Stimulated activated CD4-positive, alpha-beta T cell treated with anti-CD3 and anti-CD28 coated beads, TNF-alpha, amount 100 ng/mL, for 4 hours (primary cell): Measurements from ENCODE around the gene TLN1.

Source experiments
- DNase-seq, 3 experiments: peaks; one replicate each; pipeline ENCODE4 v3.0.0-alpha.2; 2020; ENCODE audit warnings: low read depth in 3 of 3

Gene TLN1

DNA sequence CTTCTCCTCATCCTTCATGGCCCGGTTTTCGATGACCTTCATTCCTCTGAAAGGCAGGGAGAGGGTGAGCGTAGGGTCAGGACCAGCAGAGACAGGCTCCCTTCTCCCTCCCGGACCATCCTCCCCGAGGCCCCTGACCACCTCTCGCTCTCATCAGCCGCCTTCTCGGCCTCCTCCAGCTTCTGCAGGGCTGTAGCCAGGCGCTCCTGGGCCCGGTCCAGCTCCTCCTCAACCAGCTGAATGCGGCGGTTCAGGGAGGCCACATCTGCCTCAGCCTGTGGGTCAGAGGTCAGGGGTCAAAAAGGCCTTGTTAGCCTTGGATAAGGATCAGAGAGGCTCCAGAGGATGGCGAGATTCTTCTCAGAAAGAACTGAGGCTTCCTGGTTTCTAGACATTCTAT is 46.5 kb downstream of the TLN1 start:
- DNase-seq, result no peak

DNA sequence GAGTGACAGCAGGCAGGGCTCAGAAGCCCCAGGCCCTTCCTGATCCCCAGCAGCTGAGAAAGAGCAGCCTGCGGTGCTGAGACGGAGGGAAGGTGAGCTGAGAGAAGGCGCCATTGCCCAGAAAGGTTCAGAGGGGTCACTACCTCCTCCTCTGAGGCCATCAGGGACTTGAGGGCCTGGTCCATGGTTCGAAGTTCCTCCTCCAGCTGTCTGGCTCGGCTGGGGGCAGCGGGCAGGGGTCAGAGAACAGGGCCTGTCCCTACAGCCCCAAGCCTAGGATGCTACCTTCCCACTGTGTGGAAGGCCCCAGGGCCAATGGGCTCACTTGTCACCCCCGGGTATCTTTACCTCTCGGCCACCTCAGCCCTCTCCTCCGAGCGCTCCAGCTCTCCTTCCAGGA is 47.1 kb downstream of the TLN1 start:
- DNase-seq, result no peak

GRCh38 chr9:35683323-35683722 is 48.7 kb downstream of the TLN1 start:
- no peak for DNase-seq

DNA sequence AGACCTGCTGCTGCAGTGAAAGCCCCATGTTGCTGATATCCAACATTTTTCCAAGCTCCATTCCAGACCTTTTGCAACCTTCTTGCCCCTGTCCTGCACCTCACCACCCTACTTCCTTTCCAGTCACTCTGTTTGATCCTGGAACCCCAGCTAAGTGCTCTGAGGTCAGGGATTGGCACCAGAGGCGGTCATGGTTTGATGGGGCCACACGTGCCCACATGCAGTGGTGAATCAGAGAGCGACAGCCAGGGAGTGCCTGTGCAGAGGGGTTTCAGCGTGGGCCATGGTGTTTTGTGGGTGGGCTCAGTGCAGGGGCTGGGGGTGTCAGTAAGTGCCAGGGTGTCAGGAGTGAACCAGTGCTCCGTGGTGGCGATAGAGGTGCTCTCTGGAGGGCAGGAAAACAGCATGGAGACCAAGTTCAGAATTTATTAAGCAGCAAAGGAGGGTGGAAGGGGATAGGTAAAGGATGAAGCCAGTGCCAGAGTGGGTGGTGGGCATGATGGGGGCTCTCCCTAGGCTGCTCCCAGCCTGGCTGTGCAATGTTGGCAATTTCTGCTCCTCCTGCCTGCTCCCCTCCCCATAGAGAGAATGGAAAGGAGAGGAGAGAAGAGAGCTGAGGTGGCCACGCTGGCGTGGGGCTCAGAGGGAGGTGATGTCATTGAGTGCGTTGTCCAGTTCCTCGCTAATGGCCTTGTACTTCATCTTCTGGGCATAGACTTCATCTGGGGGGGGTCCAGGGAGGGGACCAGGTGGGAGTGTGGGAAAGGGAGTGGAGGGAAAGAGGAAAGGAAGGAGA is 49.3 kb downstream of the TLN1 start:
- no peak for DNase-seq

- DNase-seq, result no peak
These were observed 49.9 kb downstream of the TLN1 start for GRCh38 chr9:35682051-35682450.

DNA sequence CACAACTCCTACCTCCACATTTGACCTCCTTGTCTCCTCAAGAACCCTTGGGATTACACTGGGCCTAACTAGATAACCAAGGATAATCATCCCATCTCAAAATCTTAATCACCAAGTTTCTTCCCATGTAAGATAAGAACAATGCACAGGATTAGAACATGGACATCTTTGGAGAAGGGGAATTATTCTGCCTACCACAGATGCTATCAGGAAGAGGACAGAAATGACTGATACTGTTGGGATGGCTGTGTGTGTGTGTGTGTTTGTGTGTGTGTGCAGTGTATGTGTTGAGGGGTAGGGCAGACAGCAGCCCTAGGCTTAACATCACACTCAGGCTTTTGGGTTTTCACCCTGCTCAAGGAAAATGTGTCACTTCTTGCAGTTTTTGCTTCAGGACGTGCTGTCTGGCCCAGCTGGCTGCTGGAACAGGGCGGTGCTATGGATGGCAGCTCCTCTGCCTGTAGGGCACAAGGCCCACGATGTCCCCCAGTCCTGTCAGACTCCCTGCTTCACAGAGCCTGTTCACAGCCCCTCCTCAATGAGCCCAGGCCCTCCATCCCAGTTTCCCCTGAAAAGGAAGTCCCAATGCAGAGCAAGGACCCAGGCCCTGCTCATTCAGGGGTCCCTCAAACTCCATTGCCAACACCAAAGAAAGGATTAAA is 50.5 kb downstream of the TLN1 start:
- DNase-seq, result no peak

DNA sequence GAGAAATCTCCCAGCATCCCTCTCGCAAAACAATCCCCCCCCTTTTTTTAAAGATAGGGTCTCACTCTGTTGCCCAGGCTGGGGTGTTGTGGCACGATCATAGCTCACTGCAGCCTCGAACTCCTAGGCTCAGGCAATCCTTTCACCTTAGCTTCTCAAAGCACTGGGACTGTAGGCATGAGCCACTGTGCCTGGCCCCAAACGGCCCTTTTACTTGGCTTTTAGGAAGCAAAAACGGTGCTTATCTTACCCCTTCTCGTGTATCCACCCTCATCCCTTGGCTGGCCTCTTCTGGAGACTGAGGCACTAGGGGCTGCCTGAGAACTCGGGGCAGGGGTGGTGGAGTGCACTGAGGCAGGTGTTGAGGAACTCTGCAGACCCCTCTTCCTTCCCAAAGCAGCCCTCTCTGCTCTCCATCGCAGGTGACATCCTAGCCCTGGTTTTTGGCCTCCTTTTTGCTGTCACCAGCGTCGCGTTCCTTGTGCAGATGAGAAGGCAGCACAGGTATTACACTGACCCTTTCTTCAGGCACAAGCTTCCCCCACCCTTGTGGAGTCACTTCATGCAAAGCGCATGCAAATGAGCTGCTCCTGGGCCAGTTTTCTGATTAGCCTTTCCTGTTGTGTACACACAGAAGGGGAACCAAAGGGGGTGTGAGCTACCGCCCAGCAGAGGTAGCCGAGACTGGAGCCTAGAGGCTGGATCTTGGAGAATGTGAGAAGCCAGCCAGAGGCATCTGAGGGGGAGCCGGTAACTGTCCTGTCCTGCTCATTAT is 51.5 kb downstream of the TLN1 start:
- no peak for DNase-seq

GRCh38 chr9:35679766-35680330 is 52.1 kb downstream of the TLN1 start:
- no peak for DNase-seq

GRCh38 chr9:35679091-35679490 is 52.9 kb downstream of the TLN1 start:
- DNase-seq, result no peak

GRCh38 chr9:35675732-35676392 is 56.1 kb downstream of the TLN1 start:
- DNase-seq, result no peak

- DNase-seq, result no peak
These were observed 56.8 kb downstream of the TLN1 start for GRCh38 chr9:35675204-35675603.

DNA sequence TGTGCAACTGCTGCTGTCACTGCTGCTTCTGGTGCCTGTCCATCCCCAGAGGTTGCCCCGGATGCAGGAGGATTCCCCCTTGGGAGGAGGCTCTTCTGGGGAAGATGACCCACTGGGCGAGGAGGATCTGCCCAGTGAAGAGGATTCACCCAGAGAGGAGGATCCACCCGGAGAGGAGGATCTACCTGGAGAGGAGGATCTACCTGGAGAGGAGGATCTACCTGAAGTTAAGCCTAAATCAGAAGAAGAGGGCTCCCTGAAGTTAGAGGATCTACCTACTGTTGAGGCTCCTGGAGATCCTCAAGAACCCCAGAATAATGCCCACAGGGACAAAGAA is 58.0 kb downstream of the TLN1 start:
- no peak for DNase-seq

GRCh38 chr9:35673132-35674024 is 58.6 kb downstream of the TLN1 start, which contains the start of gene CA9:
Gene CA9, plus strand, starts transcription at chr9:35673928. Its CDS starts 32 bp downstream, at chr9:35673960.
- no peak for DNase-seq

DNA sequence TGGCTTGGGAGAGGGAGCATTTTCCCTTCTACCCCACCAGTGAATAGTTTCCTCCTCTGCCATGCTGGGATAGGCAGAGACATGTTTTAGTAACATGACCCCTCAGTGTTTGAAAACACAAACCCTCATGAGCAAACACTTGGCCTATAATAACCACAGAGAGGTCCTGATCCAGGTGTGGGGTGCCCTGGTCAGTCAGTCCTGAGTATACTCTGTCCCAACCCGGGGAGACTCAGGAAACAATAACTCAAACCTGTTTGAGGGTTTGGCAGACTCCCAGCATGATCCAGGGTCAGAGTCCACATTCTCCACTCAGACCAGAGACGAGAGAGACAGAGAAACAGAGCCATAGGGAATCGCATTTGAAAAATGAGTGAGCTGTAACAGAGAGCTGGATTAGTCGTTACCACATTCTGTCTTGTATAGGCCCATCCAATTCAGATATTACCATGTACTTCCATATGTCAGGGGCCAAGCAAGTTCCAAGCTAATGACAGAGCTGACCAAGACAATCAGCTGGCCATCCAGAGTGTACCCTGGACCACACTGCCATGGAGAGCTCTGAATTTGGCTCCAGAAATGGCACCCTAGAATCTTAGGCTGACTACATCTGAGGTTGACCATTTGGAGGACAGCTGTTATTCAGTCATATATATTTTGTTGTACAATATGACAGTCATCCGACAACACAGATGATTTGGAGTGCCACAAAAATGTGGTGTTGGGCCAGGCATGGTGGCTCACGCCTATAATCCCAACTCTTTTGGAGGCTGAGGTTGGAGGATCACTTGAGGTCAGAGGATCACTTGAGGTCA is 62.5 kb downstream of the TLN1 start:
- DNase-seq, result no peak

DNA sequence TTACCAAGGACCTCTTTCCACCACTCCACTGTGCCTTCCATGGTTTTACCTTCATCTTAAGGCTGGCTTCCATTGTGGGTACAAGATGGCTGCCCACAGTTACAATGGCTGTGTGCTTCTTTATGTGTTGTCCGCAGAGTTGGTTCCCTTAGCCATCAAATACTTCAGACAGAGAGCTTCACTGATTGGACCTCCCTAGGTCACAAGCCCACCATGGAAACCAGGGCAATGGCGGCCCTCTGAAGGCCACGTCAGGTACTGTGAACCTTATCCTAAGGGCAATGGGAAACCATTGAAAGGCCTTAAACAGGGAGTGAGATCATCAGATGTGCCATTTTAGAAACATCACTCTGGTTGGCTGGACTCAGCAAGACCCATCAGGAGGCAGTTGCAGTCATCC is 64.1 kb downstream of the TLN1 start:
- DNase-seq, result no peak

- DNase-seq, result no peak
These were observed 65.4 kb downstream of the TLN1 start for GRCh38 chr9:35666549-35666948.

GRCh38 chr9:35666045-35666444 is 66.0 kb downstream of the TLN1 start:
- DNase-seq, result no peak

GRCh38 chr9:35665471-35665818 is 66.5 kb downstream of the TLN1 start:
- no peak for DNase-seq

DNA sequence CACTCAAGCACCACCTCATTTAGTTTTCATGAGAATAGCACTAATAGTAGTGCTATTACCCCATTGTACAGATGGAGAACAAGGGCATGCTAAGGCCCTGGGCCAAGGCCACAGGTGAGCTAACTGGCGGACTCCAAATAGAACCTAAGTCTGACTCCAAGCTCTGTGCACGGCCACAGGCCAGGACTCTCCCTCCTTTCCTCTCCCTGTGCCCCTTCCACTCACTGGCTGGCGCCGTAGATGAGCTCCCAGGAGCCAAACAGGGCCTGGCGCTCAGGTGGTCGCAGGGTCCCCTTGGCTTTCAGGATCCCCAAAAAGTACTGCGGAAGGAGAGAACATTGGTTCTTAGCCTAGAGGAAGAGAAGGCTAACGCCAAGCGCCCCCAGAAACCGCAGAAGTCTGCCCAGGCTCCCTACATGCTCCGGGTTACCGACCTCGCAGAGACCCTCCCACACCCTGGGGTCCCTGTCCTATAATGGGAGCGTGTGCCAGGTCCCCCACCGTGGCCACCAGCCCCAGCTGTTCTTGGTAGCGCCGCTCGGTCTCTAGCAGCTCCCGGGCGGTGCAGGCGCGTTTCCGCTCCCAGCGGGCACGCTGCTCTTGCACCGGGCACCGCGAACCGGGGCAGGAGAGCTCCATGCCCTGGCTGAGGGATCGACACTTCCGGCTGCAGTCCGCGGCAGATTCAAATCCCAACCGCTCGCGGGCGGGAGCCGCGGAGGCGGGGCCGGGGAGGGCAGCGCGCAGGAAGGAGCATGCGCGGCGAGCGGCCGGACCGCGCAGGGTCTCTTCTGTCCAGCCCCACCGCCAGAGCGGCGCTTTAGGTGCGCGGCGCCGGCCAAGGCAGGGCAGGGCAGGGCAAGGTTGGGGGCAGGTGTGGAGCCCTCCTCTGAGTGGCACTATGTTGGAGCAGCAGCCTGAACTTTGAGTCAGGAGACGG is 67.2 kb downstream of the TLN1 start, which contains the start of gene ARHGEF39:
ARHGEF39 (minus strand) TSS at position 665 of the 940 bp plus-strand sequence; CDS start at position 639, 26 bp downstream.
- DNase-seq, result peak in 1 of 3 experiments; percentile 33
